ENCODE measurements around the gene CSNK1G2.
A peak's percentile ranks its signal among the peaks of the same experiment; 100 is the strongest.

Gene CSNK1G2

GRCh38 chr19:1920644-1921043 is 20.3 kb upstream of the CSNK1G2 start:
- no peak for DNase-seq

GRCh38 chr19:1921326-1921725 is 19.6 kb upstream of the CSNK1G2 start:
- DNase-seq: no peak

- DNase-seq: no peak
Observed at GRCh38 chr19:1921825-1922224, 19.1 kb upstream of the CSNK1G2 start.

GRCh38 chr19:1922803-1923202 is 18.2 kb upstream of the CSNK1G2 start:
- no peak for DNase-seq

- no peak for DNase-seq
Observed at GRCh38 chr19:1923319-1923718, 17.7 kb upstream of the CSNK1G2 start.

DNA sequence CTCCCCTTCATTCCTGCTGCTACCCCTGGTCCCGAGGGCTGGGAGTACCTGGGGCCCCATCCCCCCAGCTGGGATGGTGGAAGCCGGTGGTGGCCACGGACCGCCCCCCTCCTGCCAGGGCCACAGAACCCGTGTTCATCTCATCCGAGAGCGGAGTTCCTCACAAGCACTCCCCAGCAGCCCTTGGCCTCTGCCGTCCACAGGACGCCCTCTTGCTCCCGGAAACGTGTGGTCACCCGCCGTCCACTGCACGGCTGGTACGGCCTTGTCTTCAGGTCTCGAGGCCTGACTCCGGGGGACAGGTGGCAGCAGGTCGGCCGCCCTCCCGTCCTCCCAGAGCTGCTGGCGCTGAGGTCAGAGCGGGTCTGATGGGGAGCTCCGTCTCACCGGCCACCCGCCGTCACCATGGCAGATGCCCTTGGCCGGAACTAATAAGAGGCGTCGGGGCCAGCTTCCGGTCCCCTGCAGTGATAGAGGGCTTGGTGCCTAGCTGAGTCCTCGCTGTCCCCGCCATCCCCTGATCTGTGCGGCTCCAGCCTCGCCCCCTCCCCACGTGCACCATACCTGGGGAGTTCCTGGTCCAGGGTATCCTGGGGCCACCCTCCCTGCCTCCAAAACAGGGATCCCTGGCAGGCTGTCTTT is 16.5 kb upstream of the CSNK1G2 start:
- DNase-seq: no peak

GRCh38 chr19:1925544-1925943 is 15.4 kb upstream of the CSNK1G2 start:
- no peak for DNase-seq

DNA sequence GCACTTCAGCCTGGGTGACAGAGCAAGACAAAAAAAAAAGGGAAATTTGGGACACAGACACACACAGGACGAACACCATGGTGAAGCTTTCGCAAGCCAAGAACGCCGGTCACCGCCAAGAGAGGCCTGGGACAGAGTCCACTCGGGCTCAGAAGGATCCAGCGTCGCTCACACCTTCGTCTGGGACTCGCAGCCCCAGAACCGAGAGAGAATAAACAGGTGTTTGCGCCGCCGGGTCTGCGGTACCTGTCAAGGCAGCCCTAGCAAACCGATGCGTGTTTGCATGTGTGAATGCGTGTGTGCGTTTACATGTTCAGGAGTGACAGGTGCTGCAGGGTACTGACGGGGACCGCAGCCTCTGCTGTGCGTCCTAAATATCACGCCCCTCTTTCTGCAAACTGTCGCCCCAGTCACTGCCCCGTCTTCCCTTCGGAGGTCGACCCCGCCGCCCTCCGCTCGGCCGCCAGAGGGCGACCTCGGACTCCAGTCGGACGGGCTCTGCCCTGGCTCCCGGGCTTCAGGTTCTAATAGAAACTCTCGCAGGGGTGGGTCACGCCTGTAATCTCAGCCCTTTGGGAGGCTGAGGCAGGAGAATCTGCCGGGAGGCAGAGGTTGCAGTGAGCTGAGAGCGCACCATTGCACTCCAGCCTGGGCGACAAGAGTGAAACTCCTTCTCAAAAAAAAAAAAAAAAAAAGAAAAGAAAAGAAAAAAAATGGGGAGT is 11.8 kb upstream of the CSNK1G2 start:
- DNase-seq: peak; percentile 48

DNA sequence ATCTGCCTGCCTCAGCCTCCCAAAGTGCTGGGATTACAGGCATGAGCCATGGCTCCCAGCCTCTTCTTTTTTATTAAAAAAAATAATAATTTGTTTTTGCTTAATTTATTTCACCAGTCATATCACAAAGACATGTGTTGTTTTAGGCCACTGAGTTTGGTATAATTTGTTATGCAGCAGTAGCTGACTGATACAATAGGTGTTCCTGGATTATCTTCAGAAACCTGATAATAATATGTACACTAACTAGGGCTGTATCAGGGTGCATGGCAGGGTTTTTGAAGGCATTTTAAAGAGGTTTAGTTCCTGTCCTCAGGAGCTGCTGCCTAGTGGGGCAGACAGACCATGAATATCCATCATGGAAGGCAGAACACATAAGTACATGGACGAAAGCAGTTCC is 9.5 kb upstream of the CSNK1G2 start:
- DNase-seq: no peak

GRCh38 chr19:1932395-1932794 is 8.6 kb upstream of the CSNK1G2 start:
- DNase-seq: no peak

GRCh38 chr19:1933244-1933643 is 7.7 kb upstream of the CSNK1G2 start:
- DNase-seq: no peak

DNA sequence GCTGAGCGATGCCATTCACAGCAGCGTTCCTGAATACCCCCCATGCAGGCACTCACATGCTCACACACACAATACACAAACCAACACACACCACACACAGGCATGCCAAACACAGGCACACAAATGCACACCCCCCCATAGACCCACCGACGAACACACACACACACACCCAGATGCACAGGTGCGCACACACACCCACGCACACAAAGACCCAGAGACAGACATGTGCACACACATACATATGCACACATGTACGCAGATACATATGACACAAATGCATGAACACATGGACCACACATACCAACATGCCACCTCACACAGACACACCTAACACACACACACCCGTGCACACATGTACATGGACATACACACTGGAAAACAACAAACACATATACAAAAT is 7.0 kb upstream of the CSNK1G2 start:
- DNase-seq: no peak

DNA sequence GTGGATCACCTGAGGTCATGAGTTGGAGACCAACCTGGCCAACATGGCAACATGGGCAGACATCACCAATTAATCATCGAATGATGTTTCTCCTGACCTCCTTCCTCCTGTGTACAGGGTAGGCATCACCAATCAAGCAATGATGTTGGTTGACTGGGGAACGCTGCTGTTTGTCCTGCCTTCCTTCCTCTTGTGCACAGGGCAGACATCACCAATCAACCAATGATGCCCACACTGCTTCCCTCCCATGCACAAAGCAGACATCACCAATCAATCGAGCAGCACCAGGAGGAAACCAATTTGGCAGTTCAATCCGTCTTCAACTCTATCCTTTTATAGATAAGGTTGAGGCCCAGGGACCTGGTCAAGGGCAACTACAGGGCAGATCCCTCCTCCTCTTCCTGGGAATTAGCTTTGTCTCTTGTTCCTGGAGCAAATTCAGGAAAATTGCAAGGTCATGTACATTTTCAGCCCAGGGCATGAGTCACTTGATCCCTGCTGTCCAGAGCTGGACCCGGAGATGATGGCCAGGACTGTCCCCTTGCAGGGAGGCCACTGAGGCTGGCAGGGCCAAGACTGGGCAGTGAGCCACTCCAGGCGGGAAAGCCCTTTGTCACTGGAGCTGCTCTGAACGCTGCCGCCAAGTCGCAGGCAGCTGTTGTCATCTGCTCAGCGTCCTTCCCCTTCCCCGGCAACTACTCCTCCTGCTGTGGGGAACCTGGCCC is 5.3 kb upstream of the CSNK1G2 start:
- DNase-seq: no peak

GRCh38 chr19:1936430-1936829 is 4.5 kb upstream of the CSNK1G2 start:
- no peak for DNase-seq

DNA sequence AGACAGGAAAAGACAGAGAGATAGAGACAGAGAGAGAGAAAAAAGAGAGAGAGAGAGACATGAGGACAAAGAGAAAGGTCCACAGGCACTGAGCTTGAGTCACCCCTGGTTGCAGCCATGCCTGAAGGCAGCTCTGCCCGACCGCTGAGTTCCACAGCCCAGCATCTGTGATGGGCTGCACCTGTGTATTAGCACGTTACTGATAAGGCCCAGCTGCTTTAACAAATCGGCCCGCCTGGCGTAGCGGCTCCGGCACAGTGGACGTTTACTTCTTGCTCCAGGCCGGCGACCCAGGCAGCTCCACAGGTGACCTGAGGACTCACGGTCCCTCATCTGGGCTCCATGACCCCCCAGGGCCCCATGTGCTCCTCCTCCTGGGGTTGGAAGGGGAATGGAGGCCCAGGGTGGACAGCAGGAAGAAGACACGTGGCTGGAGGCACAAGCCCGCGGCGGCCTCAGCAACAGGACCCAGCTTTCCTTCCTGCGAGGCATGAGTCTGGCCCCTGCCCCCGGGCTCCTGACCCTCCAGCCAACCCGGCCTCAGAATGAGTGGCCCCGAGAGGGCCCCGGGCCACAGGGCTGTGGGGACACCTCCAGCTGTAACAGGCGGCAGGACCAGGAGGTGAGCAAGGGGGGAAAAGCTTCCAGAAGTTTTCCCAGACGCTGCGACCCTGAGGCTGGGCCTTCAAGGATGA is 3.9 kb upstream of the CSNK1G2 start:
- no peak for DNase-seq

- no peak for DNase-seq
Observed at GRCh38 chr19:1938071-1938470, 2.9 kb upstream of the CSNK1G2 start.

- no peak for DNase-seq
Observed at GRCh38 chr19:1942078-1942933, 1.3 kb downstream of the CSNK1G2 start.

GRCh38 chr19:1942934-1943555 is 2.1 kb downstream of the CSNK1G2 start:
- DNase-seq: no peak

- no peak for DNase-seq
Observed at GRCh38 chr19:1943661-1944087, 2.7 kb downstream of the CSNK1G2 start.

GRCh38 chr19:1944088-1944915 is 3.3 kb downstream of the CSNK1G2 start:
- DNase-seq: no peak

GRCh38 chr19:1944916-1945561 is 4.1 kb downstream of the CSNK1G2 start:
- DNase-seq: no peak

All from NCI-H510A (cell line).